Heart left ventricle (tissue), 16 donors: ENCODE results near the gene HOXB1. TPM values are rescaled to one million over a fixed set of nuclear protein-coding genes. Genes with fewer than 3 reads are reported as not detected.
"Not testable (repeated sequence)": the region's sequence is repeated elsewhere in the genome, so short reads cannot be mapped to it uniquely, and the experiment has no call there.

ENCODE experiments used
- ATAC-seq, 4 donors: fragments of 200-7000 bp; cut with Tn5 transposase; one replicate each; pipeline ENCODE4 v1.9.1; 2020 to 2022; ENCODE audit warnings: moderate library complexity in 4 of 4, mild to moderate bottlenecking in 3 of 4, moderate number of reproducible peaks in 1 of 4
- DNase-seq, 5 donors: peaks; one replicate each; pipeline ENCODE4 v3.0.0-alpha.2; 2020
- H3K27ac ChIP-seq, 12 donors: fragments of 200-600 bp; sonication (generic) in 4 of 12; one replicate each; pipeline versions ENCODE4 v1.5.0 to v1.8.0; 2016 to 2022; ENCODE audit warnings: mild to moderate bottlenecking in 2 of 12
- H3K27me3 ChIP-seq, 9 donors: fragments of 200-600 bp; sonication (generic) in 2 of 9; one replicate each; pipeline versions ENCODE4 v1.5.1 to v1.8.0; 2016 to 2022; ENCODE audit warnings: mild to moderate bottlenecking in 3 of 9
- H3K36me3 ChIP-seq, 9 donors: fragments of 200-600 bp; sonication (generic) in 2 of 9; one replicate each; pipeline versions ENCODE4 v1.5.0 to v1.8.0; 2018 to 2022; ENCODE audit warnings: mild to moderate bottlenecking in 2 of 9
- H3K4me1 ChIP-seq, 12 donors: fragments of 200-600 bp; sonication (generic) in 4 of 12; one replicate each; pipeline versions ENCODE4 v1.5.0 to v1.8.0; 2016 to 2022; ENCODE audit warnings: mild to moderate bottlenecking in 3 of 12
- H3K4me3 ChIP-seq, 12 donors: fragments of 200-600 bp; sonication (generic) in 4 of 12; one replicate each; pipeline versions ENCODE4 v1.5.0 to v1.8.0; 2017 to 2022; ENCODE audit warnings: mild to moderate bottlenecking in 9 of 12, moderate library complexity in 4 of 12
- H3K9me3 ChIP-seq, 12 donors: fragments of 200-600 bp; sonication (generic) in 4 of 12; one replicate each; pipeline versions ENCODE4 v1.5.0 to v1.8.0; 2016 to 2022; ENCODE audit warnings: mild to moderate bottlenecking in 1 of 12
- CTCF ChIP-seq, 12 donors: fragments of 200-600 bp; sonication (generic) in 4 of 12; IDR thresholded peaks; one replicate each; pipeline versions ENCODE4 v1.5.0 to v1.8.0; 2018 to 2022; ENCODE audit warnings: antibody characterized with exemption in 12 of 12, mild to moderate bottlenecking in 5 of 12
- POLR2A ChIP-seq, 2 donors: fragments of 450-650 bp; IDR thresholded peaks; one replicate each; pipeline ENCODE4 v1.6.1; 2017; ENCODE audit warnings: antibody characterized with exemption in 2 of 2, mild to moderate bottlenecking in 2 of 2, moderate library complexity in 2 of 2
- WGBS, 4 donors: extraction: QIAGEN DNeasy Blood & Tissue Kit in 2 of 4; methylation state at CpG; one replicate each; pipeline versions ENCODE4 v1.1.5 to v1.1.7; 2013 to 2018; 5-methylcytosine and 5-hydroxymethylcytosine counted together
- intact Hi-C, 10 donors: fragments of 100-400 bp; cut with DNase I; formaldehyde crosslinking; loops; one replicate each; pipeline versions ENCODE4 v1.11.1 to v1.14.2; 2022
- polyA plus RNA-seq, 2 donors: library from polyadenylated mRNA; stranded (reverse); fragments of 200-250 nt; gene quantifications; one replicate each; pipeline ENCODE4 v1.2.3, GENCODE V29; 2013
- total RNA-seq, 9 donors: library from RNA; depleted of rRNA in 2 of 9; stranded (reverse); fragments of >200 nt in 2 of 9; fragmentation: NEBNext Ultra II Directional in 3 of 9; extraction: Animal tissue kit (Norgen Biotek cat#: 25700) in 3 of 9; gene quantifications; one replicate each; pipeline versions ENCODE4 v1.1.0 to v1.2.4, GENCODE V29; 2016 to 2023
- donor health status: ischemic (EF 13 %, LVEDD 7.1; RV severe dilation, severe dysfunction).
- donor health status: healthy with polysubstance abuse.
- donor health status: DM: no; HTN: yes; CAD: no.
- donor health status: DM: no; HTN: no; CAD: no.
- donor health status: ischemic (EF 25% LVEDD 6.9; RV normal size, moderate dysfunction).
- donor health status: ischemic (EF 25% LVEDD 5.7; RV mildly dilated, moderate dysfunction).
- donor health status: healthy.
- donor health status: DM: yes; HTN: yes; CAD: no.
- donor health status: ischemic (EF 35%, LVEDD 5.7; RV mildly dilated, moderate dysfunction).
- donor health status: nonischemic (EF 11% LVEDD 7.7; RV severe dilation, severe dysfunction).
- donor health status: DM: yes; HTN: yes; CAD: no.
- donor health status: PGD.
- donor health status: ischemic (EF 29% LVEDD 5.4; RV normal size, mild dysfunction).
- donor health status: nonischemic (EF 23%, LVEDD 6.1; RV moderate dilation, normal function).

Gene HOXB1
- total and polyA plus RNA-seq, 11 donors, result not detected

- WGBS, 4 donors, result 85 to 93% (median 89%) methylated on average over 7 of the region's 7 CpGs
- Histone ChIP-seq H3K9me3 (no peaks in the 10 kb centered on the region), H3K27me3 (peaks cover 0 to 84% (median 38%) of the 10 kb centered on the region in 9 donors), H3K4me3 (no peak overlapping the region), H3K27ac (no peak overlapping the region), H3K36me3 (no peaks in the 10 kb centered on the region), H3K4me1 (peaks cover 0 to 3% (median 0%) of the 10 kb centered on the region in 12 donors)
- no peak for ATAC-seq
- TF ChIP-seq CTCF (IDR thresholded peaks at IDR 0.05) (no peak), POLR2A (IDR thresholded peaks at IDR 0.05) (no peak)
- DNase-seq, result no peak
- intact Hi-C loops, result no loop called here
Observed at GRCh38 chr17:48510761-48511604, 19.8 kb downstream of the HOXB1 start.

- intact Hi-C loops, result no loop called here
- DNase-seq, result no peak
- no peaks in the 10 kb centered on the region for H3K36me3 ChIP-seq
- 90 to 96% (median 93%) methylated on average over 2 of the region's 2 CpGs for WGBS, 4 donors
- peaks cover 0 to 79% (median 38%) of the 10 kb centered on the region in 9 donors for H3K27me3 ChIP-seq
- TF ChIP-seq CTCF (IDR thresholded peaks at IDR 0.05), result no peak
- ATAC-seq, result no peak
- peaks cover 0 to 3% (median 0%) of the 10 kb centered on the region in 12 donors for H3K4me1 ChIP-seq
- H3K4me3 ChIP-seq, result no peak overlapping the region
- no peaks in the 10 kb centered on the region for H3K9me3 ChIP-seq
- no peak overlapping the region for H3K27ac ChIP-seq
Observed at GRCh38 chr17:48510381-48510760, 20.4 kb downstream of the HOXB1 start.

GRCh38 chr17:48509708-48510107, 21.1 kb downstream of the HOXB1 start:
- H3K4me3 ChIP-seq, ATAC-seq, H3K4me1 ChIP-seq, H3K36me3 ChIP-seq, H3K27ac ChIP-seq, DNase-seq, intact Hi-C loops, H3K9me3 ChIP-seq: not testable (repeated sequence)
- WGBS, 4 donors, result 89 to 95% (median 95%) methylated on average over 7 of the region's 7 CpGs
- peaks cover 0 to 78% (median 36%) of the 10 kb centered on the region in 9 donors for H3K27me3 ChIP-seq

GRCh38 chr17:48506246-48506645, 24.6 kb downstream of the HOXB1 start:
- H3K4me3 ChIP-seq, result no peak overlapping the region
- WGBS, 4 donors, result 66 to 80% (median 74%) methylated on average over 5 of the region's 5 CpGs
- no peak overlapping the region for H3K27ac ChIP-seq
- DNase-seq (no peak), ATAC-seq (no peak)
- intact Hi-C loops, result no loop called here
- no peak for TF ChIP-seq POLR2A (IDR thresholded peaks at IDR 0.05)
- no peak for TF ChIP-seq CTCF (IDR thresholded peaks at IDR 0.05)
- no peaks in the 10 kb centered on the region for H3K9me3 ChIP-seq
- H3K36me3 ChIP-seq, result no peaks in the 10 kb centered on the region
- H3K4me1 ChIP-seq, result no peaks in the 10 kb centered on the region
- peaks cover 0 to 80% (median 34%) of the 10 kb centered on the region in 9 donors for H3K27me3 ChIP-seq
